ENCODE data around the gene NHLRC4. TPM values are rescaled to one million over a fixed set of nuclear protein-coding genes. Genes with fewer than 3 reads are reported as not detected.

Gene NHLRC4
- total and polyA plus RNA-seq, 8 donors: 0.35 to 1.4 (median 0.92) TPM; not detected in 3

GRCh38 chr16:557463-558297, 9.1 kb upstream of the NHLRC4 start:
- H3K27ac ChIP-seq: no peak overlapping the region
- peaks cover 19 to 57% (median 39%) of the 10 kb centered on the region in 3 donors for H3K27me3 ChIP-seq
- H3K4me1 ChIP-seq: peaks cover 11 to 18% (median 16%) of the 10 kb centered on the region in 4 donors
- no peak overlapping the region for H3K4me3 ChIP-seq
- no peaks in the 10 kb centered on the region for H3K9me3 ChIP-seq
- no peak for TF ChIP-seq POLR2AphosphoS5 (IDR thresholded peaks at IDR 0.05)
- H3K36me3 ChIP-seq: peaks cover 11 to 20% (median 17%) of the 10 kb centered on the region in 4 donors
- WGBS, 5 donors: 59 to 80% (median 78%) methylated on average over 7 to 23 of the region's 23 CpGs
- no peak for DNase-seq
- intact Hi-C loops (cut with DNase I; ENCODE audit: low total_unique reads): no loop called here

GRCh38 chr16:558298-559020, 8.3 kb upstream of the NHLRC4 start:
- peaks cover 5 to 13% (median 10%) of the 10 kb centered on the region in 4 donors for H3K36me3 ChIP-seq
- H3K9me3 ChIP-seq: no peaks in the 10 kb centered on the region
- peaks cover 11 to 18% (median 16%) of the 10 kb centered on the region in 4 donors for H3K4me1 ChIP-seq
- TF ChIP-seq CTCF (IDR thresholded peaks at IDR 0.05): no peak
- no peak for TF ChIP-seq POLR2A (IDR thresholded peaks at IDR 0.05)
- TF ChIP-seq EP300 (IDR thresholded peaks at IDR 0.05): no peak
- TF ChIP-seq POLR2AphosphoS5 (IDR thresholded peaks at IDR 0.05): no peak
- H3K4me3 ChIP-seq: no peak overlapping the region
- no peak for DNase-seq
- intact Hi-C loops (cut with DNase I; ENCODE audit: low total_unique reads): no loop called here
- 32 to 51% (median 47%) methylated on average over 13 to 22 of the region's 22 CpGs for WGBS, 5 donors
- peaks cover 19 to 64% (median 39%) of the 10 kb centered on the region in 3 donors for H3K27me3 ChIP-seq
- no peak overlapping the region for H3K27ac ChIP-seq

- Histone ChIP-seq H3K36me3 (peaks cover 0 to 7% (median 4%) of the 10 kb centered on the region in 4 donors), H3K9me3 (no peaks in the 10 kb centered on the region), H3K4me1 (peaks cover 11 to 18% (median 16%) of the 10 kb centered on the region in 4 donors), H3K27me3 (peaks cover 19 to 70% (median 39%) of the 10 kb centered on the region in 3 donors), H3K4me3 (no peak overlapping the region), H3K27ac (no peak overlapping the region)
- no peak for DNase-seq
- intact Hi-C loops (cut with DNase I; ENCODE audit: low total_unique reads): no loop called here
- WGBS, 5 donors: 58 to 71% (median 68%) methylated on average over 12 to 15 of the region's 15 CpGs; no CpG with 5 or more reads in 1 of the 5 donors
- TF ChIP-seq EP300 (IDR thresholded peaks at IDR 0.05) (no peak), CTCF (IDR thresholded peaks at IDR 0.05) (no peak), POLR2A (IDR thresholded peaks at IDR 0.05) (no peak), POLR2AphosphoS5 (IDR thresholded peaks at IDR 0.05) (no peak)
Measured at GRCh38 chr16:559021-559380, 7.8 kb upstream of the NHLRC4 start.

GRCh38 chr16:559411-560203, 7.2 kb upstream of the NHLRC4 start:
- WGBS, 5 donors: 3 to 19% (median 8%) methylated on average over 29 to 62 of the region's 62 CpGs
- H3K36me3 ChIP-seq: peaks cover 0 to 1% (median under 1%) of the 10 kb centered on the region in 4 donors
- no peak for TF ChIP-seq EP300 (IDR thresholded peaks at IDR 0.05)
- no peak for TF ChIP-seq POLR2A (IDR thresholded peaks at IDR 0.05)
- no peak for TF ChIP-seq CTCF (IDR thresholded peaks at IDR 0.05)
- no peak for TF ChIP-seq POLR2AphosphoS5 (IDR thresholded peaks at IDR 0.05)
- H3K4me3 ChIP-seq: peak overlapping the region in 2 of 4 donors; percentile 3 to 20
- H3K9me3 ChIP-seq: no peaks in the 10 kb centered on the region
- no peak overlapping the region for H3K27ac ChIP-seq
- no peak for DNase-seq
- H3K4me1 ChIP-seq: peaks cover 11 to 19% (median 16%) of the 10 kb centered on the region in 4 donors
- peaks cover 19 to 76% (median 39%) of the 10 kb centered on the region in 3 donors for H3K27me3 ChIP-seq
- intact Hi-C loops (cut with DNase I; ENCODE audit: low total_unique reads): no loop called here

Measured in stomach (tissue), 9 donors.